Cortex of kidney (tissue), 1 donor: ENCODE measurements around the gene CLDN16.

Source experiments
- DNase-seq: peaks from one replicate; lab custom pipeline; 2025; lab: John Stamatoyannopoulos, UW

Gene CLDN16, protein sequence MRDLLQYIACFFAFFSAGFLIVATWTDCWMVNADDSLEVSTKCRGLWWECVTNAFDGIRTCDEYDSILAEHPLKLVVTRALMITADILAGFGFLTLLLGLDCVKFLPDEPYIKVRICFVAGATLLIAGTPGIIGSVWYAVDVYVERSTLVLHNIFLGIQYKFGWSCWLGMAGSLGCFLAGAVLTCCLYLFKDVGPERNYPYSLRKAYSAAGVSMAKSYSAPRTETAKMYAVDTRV

DNA sequence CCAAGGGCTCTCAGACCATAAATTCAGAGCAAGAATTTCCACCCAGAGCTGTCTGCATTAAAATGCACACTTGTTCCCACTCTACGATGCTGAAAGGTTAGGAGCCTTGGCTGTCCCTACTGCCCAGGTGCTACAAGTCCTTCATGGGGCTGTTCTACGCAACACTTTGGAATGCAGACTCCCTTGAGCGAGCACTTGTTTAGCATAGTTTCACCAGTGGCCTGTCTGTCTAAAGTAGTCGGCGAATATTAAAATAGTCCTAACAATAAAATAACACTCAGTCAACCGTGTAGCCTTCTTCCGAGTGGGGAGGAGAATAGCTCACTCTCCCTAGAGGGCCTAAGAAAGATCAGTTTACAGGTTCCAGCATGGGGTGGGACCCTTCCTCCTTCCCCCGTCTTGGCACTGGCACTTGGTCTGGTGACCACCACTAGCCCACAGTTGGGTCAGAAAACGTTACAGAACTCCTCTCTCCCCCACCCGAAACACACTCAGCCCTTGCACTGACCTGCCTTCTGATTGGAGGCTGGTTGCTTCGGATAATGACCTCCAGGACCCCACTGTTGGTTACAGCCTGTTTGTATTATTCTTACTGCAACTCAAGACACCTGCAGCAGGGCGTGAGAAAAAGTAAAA lies at the start of gene CLDN16:
Gene CLDN16, plus strand, starts transcription at position 586 of the 636 bp plus-strand sequence. CDS start 167 bp downstream, outside the sequence.
- DNase-seq: no peak

DNA sequence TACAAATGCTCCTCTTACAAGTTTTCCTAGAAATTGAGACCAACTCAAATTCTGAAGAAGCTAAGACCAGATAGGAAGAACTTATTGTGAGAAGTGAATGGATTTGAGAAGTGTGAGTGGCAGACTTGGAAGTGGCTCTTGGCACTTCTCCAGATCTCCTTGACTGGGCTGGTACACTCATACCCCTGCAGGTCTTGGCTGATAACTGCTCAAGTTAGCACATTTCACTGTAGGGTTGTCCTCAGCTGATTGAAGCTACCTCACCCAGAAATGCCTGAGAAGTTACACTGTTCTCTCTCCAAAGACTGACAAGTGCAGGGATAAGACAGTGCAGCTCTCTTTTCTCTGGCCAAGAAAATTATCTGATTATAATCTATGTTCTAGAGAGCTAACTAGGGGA lies 49.2 kb upstream of the CLDN16 start:
- no peak for DNase-seq

DNA sequence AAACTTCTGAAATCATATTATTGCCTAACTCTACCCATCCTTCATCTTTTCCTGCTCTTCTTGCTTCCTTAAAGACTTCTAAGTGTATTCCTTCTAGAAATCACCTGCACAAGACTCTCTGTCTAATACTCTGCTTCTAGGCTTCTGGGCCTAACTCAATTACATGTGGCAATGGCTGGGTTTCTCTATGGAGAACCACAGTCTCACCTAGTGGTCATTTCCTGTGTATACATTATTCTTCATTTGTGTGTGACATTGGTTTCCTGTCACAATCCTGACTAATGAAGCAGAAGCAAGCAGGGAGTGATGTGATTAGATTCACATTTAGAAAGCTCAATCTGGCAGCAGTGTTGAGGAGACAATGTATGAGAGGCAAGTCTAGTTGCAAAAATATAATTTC lies 48.8 kb upstream of the CLDN16 start:
- no peak for DNase-seq

DNA sequence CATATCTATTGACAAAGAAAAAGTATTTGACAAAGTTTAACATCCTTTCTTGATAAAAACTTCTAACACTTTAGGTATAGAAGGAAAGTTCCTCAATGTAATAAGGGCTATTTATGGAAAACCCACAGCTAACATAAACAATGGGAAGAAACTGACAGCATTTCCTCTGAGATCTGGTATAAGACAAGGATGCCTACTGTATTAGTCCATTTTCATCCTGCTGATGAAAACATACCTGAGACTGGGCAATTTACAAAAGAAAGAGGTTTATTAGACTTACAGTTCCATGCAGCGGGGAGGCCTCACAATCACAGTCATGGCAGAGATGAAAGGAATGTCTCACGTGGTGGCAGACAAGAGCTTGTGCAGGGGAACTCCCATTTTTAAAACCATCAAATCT lies 47.9 kb upstream of the CLDN16 start:
- no peak for DNase-seq

DNA sequence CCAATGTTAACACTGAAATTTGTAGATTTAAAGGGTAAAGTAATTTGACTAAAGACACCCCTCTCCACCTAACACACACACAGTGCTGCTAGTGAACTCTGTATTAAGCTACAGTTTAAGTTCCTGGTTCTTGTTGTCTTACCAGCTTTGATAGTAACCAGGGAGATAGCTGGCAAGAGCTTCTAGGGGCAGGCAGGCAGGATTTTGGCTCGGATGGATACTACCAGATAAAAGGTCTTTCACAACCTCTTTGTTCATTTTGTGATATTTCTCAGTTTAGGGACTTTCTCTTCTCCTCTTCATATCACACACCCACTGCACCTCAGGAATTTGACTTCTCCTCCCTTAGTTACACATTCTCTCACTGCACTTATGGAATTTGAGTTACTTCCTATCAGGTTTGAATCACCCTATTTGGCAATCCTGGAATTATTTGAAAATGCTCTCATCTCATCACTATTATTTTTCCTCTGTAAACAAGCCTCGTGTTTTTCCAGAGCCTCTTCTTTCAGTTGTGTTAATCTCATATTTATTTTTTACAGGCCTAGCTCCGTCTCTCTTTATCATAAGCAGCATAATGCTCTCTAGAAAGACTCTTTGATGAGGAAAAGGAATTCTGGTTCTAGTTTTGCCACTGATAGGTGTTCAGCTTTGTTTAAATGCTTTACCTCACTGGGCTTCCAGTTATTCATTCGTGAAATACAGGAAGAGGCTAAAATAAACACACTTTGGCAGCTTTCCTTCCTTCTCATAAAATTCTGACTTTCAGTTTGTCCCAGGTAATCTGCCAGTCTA lies 42.7 kb upstream of the CLDN16 start:
- no peak for DNase-seq

DNA sequence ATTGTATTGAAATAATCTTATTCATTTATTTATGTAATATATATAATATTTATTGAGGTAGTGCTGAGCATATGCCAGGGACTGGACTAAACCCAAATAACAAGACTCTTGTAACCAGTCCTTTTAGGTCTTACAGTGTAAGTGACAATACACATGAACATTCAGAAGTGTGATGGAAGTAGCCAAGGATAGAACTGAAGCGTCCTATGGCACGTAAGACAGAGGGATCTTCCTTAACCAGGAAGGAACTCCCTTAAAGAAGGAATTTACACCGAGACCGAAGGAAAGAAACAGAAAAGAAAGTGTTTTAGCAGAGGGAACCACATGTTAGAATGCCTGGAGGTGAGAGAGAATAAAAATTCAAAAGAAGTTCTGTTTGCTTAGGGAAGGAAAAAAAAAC lies 42.1 kb upstream of the CLDN16 start:
- DNase-seq: no peak

DNA sequence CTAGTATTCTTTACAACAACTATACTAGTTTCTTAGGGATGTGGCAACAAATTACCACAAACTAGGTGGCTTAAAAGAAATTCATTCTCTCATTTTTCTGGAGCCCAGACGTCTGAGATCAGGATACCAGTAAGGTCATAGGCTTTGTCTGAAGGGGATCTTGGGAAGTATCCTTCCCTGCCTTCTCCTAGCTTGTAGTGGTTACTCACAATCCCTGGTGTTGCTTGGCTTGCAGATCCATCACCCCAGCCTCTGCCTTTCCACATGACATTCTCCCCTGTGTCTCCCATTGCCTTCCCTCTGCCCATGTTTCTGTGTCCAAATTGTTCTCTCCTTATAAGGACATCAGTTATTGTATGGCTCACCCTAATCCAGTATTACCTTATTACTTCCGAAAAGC lies 41.4 kb upstream of the CLDN16 start:
- DNase-seq: no peak

DNA sequence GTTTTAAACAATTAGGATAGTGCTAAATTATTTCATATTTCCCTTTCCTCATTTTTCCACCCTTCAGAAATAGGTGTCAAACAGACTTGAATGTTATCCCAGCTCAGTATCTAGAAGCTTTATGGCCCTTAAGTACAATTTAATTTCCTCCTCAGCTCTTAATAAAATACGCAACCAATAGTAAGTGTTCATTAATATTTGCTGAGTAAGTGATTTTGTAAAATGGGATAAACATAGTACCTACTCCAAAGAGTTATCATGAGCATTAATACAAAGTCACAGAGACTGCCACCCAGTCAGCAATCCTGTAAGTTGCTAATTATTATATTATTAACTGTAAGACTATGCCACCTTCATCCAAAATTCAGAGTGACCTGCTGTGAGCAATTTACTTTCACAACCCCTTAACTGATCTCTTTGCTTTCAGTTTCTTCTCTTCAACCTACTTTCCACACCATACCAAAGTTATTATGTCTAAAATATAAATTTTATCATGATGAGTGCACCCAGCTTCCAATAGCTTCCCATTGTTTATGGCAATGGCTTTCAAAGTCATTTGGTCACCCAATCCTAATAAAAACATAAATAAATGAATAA lies 35.0 kb upstream of the CLDN16 start:
- DNase-seq: no peak

DNA sequence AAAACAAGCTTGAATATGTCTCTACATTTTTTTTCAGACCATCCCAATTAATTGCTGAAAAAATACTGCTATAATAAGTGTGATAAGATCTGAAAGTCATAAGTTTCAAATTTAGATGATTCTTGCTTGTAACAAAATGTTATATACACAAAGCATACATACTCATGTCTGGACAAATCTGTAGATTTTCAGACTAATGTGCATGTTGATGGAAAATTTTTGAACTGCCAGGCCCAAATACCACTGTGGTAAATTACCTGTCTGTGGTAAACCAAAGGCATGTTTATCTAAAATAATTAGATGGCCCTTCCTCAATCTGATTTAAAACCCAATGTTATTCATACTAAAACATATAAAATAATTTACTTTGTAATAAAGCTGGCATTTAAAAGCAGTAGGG lies 31.7 kb upstream of the CLDN16 start:
- no peak for DNase-seq

DNA sequence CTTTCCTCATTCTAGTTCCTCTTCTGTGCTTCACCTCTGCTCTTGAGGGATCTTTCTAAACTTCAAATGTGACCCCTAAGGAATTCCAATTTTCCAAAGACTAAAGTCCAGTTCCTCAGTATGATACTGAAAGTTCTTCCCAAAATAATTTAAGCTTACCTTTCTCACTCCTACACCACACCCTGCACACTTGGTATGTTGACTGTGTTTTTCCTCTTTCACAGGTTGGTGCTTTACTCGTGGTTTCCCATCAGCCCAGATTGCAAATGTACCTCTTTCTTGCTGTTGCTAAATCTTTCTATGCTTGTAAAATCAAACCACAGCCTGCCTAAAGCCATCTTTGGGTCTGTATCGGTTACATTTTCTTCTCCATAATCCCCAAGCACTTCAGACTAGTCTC lies 30.5 kb upstream of the CLDN16 start:
- no peak for DNase-seq

DNA sequence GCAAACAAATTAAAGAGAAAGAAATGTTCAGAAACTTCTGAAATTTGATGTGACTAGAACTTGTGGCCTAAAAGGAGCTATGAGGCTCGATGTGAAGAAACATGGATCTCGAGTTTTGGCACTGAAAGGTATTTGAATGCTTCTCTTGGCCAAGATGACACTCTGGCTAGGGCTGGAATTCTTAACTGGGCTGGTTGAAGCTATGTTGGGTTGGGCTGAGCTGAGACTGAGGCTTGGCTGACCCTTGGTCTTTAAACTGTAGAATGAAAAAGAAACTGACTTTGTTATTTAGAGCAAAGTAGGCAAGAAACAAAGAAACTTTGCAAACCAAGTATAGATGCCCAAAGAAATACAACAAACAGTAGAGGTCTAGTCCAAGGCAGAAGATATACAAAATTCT lies 28.1 kb upstream of the CLDN16 start:
- DNase-seq: no peak

DNA sequence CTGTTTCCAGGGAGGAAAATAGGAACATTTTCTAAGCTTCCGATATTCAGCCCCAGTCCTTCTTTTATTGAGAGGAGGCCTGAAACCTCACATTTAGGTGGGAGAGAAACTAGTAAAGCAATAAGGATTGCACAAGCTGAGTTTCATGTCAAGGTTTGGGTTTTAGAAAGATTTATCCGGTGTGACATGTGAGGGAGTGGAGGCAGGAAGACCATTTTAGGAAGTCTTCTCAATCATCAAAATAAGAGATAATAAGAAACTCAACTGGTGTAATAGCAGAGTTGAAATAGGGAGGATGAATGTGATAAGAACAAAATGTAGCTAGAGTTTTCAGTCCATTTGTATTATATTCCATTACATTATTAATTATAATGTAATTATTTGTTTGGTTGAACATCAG lies 27.7 kb upstream of the CLDN16 start:
- DNase-seq: no peak

DNA sequence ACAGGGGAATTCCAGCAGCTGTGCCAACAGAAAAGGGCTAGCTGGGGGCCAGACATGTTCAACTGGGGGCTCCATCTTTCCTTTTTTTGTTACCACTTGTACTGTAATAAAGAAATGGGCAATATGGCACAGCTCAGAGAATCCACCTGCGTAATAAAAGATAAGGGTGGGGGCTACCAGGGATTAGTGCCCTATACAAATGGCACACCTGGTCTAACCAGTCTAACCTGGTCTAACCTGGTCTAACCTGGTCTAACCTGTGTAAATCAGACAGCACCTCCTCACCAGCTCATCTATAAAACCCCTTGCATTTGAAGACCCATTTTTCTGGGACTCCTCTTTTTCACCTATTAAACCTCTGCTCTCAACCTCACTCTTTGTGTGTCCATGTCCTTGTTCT lies 26.2 kb upstream of the CLDN16 start:
- DNase-seq: no peak

DNA sequence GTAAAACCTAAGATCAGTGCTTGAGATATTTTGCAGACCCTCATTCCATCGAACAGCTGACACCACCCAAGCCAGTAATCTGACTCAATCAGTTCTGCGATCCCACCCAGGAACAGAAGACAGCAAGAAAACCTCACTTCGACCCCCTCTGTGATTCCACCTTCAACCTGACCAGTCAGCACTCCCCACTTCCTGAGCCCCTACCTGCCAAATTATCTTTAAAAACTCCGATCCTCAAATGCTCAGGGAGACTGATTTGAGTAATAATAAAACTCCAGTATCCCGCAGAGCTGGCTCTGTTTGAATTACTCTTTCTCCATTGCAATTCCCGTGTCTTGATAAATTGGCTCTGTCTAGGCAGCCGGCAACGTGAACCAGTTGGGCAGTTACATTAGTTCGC lies 25.7 kb upstream of the CLDN16 start:
- no peak for DNase-seq

DNA sequence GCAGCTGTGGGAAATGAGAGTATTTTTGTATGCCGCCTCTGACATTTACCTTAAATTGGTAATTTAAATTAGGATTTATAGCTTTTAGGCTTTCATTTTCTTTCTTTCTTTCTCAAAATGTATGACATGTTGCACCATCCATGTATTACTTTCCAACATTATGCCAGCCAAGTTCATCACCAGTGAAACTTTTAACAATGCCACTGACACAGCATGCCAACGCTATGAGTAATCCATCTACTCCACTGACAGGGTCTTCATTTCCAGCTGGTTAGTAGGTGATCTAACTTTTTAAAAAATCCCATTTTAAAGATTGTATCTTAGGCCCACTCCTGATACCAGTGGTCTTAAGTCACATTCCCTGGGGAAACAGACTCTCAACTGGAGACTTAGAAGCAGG lies 21.8 kb upstream of the CLDN16 start:
- no peak for DNase-seq

DNA sequence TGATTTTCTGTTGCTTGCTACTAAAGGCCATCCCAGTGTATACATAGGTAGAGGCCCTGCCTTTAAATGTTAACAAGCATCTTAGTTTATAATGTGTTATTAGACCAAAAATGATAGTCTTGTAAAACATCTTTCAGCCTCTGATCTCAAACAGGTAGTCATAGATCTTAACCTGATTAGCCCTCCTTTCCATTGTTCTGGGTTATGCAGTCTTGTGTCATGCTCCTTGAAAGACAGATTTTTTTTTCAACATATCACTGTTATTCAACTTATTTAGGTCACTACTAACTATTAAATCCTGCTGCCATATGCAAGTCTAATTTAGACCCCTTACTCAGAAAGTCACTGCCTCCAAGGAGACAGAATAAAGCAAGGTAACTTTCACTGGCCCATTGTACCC lies 19.1 kb upstream of the CLDN16 start:
- no peak for DNase-seq

DNA sequence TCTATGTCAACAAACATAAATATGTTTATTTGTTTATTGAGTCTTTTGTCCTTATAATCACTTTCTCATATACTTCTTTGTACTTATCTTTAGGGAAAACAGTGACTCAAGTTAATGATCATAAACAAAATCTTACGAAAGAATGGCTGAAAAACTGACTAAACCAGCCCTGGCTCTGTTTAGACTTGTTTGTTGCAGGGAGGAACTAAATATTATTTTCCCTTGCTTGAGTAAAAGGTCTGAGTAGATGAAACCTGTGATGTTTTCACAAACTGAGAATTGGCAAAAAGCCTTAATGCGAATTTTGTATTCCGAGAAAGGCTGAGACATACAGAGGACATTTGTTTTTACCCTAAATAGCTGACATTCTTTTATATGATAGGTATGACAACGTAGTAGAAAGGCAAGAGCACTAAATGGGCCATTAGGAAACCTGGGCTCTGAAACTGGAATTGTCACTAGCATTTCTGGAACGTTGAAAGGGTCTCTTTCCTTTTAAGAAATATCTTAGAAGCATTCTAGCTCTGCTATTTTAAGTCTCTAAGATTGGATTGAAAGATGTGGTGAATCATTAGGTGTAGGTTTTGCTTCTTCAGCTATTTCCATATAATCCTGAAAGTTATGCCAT lies 18.2 kb upstream of the CLDN16 start:
- no peak for DNase-seq

DNA sequence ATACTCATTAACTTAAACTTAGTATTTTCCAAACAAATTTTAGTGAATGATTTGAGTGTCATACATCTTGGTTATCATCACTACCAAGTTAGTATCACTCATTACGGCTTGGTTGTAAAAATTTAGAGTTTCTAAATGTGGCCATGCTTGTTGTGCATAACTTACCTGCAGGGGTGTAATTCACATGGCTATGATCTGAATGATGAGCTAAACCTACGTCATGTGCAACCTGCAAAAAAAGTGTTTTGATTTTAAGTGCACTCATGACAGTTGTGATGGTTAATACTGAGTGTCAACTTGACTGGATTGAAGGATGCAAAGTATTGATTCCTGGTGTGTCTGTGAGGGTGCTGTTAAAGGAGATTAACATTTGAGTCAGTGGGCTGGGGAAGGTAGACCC lies 17.6 kb upstream of the CLDN16 start:
- DNase-seq: no peak

DNA sequence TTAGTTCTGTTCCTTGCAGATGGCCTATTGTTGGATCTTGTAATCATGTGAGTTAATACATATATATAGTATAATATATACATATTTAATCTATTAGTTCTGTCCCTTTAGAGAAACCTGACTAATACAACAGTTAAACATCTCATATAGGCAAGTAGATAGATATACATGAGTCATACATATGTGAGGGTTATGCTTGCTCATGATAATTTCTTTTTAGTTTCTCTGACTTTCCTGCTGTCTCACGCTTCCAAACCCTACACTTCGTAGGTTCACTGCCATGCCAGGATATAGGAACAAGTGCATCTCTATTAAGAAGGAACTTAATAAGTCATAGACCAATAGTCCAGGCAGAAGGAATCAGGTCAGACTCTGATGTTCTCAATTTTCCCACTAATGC lies 16.8 kb upstream of the CLDN16 start:
- no peak for DNase-seq

DNA sequence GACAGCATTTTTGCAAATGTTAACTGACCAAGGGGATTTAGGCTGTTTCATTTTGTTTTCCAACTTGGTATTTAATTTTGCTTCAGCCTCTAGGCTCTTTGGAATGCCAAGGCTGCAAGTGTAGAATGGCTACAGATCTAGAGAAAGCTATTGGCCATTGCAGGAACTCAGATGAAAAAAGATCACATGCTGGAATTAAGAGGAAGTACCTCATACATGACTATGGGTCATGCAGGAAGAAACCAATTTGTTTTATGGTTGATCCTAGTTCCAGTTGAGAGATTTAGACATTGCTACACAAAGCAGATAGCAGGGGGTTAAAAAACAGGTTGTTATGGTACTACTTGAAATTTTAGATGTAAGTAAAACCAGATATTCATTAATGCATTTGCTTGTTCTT lies 12.7 kb upstream of the CLDN16 start:
- DNase-seq: no peak

DNA sequence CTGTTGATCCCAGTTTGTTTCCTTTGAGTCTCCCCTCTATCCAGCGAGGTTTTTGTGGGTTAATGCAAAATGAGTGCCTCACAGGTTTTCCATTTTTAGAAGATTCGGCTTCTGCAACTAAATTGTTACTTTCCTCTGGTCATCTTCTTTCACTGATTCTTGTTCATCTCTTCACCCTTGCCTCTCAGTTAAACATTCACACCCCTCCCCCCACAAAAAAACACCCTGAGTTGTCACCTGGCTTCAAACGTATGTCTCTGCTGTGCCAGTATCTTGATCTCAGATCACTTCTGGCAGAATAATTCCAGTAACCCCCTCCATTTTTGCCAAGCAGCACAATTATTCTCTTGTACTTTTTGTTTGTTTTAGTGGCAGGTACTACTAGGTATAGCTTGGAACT lies 12.3 kb upstream of the CLDN16 start:
- DNase-seq: no peak

DNA sequence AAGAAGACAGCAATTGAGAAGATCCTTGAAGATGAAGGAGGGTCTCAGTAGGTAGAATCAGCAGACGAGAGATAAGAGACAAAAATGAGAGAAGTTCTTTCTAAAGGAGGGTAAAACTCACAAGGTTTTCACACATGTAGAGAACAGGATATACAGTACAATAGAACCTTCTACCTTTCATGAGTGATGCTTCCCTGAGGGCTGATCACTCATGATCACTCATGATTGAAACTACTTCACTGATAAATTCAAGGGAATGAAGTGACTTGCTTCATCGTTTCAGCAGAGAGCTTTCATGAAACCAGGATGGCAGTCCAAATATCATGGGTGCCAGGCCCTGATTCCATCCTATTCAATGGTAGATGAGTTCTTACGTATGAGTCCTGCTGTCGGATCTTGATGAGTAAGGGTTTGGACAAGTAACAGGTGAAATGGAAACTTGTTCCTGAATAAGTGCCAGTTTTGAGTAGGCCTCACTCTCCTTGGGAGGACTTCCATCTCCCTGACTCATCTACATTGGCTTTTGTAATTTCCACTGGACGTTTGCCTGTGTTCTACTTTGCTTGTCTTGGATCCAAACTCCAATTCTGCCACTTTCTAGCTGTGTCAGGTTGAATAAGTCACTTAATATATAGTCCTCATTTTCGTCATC lies 9.6 kb upstream of the CLDN16 start:
- DNase-seq: no peak
